Smooth muscle cell (in vitro differentiated cells): Measurements from ENCODE around the gene FOSL1. TPM values are rescaled to one million over a fixed set of nuclear protein-coding genes. Genes with fewer than 3 reads are reported as not detected.
A peak's percentile ranks its signal among the peaks of the same experiment; 100 is the strongest.

Experiments
- DNase-seq: peaks from one replicate; lab custom pipeline; 2025; ENCODE audit not compliant: unreplicated experiment; lab: John Stamatoyannopoulos, UW
- H2AFZ ChIP-seq: fragments of 200-600 bp; sonication (generic); 2 replicates; pipeline ENCODE4 v1.6.0; 2016; ENCODE audit warnings: antibody characterized with exemption, low read depth, mild to moderate bottlenecking
- H3F3A ChIP-seq: fragments of 200-600 bp; sonication (generic); 2 replicates; pipeline ENCODE4 v1.6.0; 2017; ENCODE audit warnings: antibody characterized with exemption, low read depth
- H3K27ac ChIP-seq: fragments of 200-600 bp; sonication (generic); 2 replicates; pipeline ENCODE4 v1.5.1; 2016; ENCODE audit warnings: low read depth, mild to moderate bottlenecking
- H3K27me3 ChIP-seq: fragments of 200-600 bp; sonication (generic); 2 replicates; pipeline ENCODE4 v1.6.1; 2016; ENCODE audit warnings: low read depth, mild to moderate bottlenecking
- H3K36me3 ChIP-seq: fragments of 200-600 bp; sonication (generic); 2 replicates; pipeline ENCODE4 v1.5.1; 2016; ENCODE audit warnings: low read depth
- H3K4me1 ChIP-seq: fragments of 200-600 bp; sonication (generic); 2 replicates; pipeline ENCODE4 v1.5.1; 2016; ENCODE audit warnings: low read depth
- H3K4me2 ChIP-seq: fragments of 200-600 bp; sonication (generic); 2 replicates; pipeline ENCODE4 v1.6.0; 2016; ENCODE audit warnings: mild to moderate bottlenecking
- H3K4me3 ChIP-seq: fragments of 200-600 bp; sonication (generic); 2 replicates; pipeline ENCODE4 v1.5.1; 2016; ENCODE audit warnings: mild to moderate bottlenecking
- H3K79me2 ChIP-seq: fragments of 200-600 bp; sonication (generic); 2 replicates; pipeline ENCODE4 v1.6.0; 2016; ENCODE audit warnings: low read depth, mild to moderate bottlenecking
- H3K9ac ChIP-seq: fragments of 200-600 bp; sonication (generic); 2 replicates; pipeline ENCODE4 v1.6.0; 2016; ENCODE audit warnings: low read depth
- H3K9me3 ChIP-seq: fragments of 200-600 bp; sonication (generic); replicated peaks from 2 replicates; pipeline ENCODE4 v1.5.1; 2016; ENCODE audit warnings: low read depth
- H4K20me1 ChIP-seq: fragments of 200-600 bp; sonication (generic); 2 replicates; pipeline ENCODE4 v1.6.0; 2016; ENCODE audit warnings: low read depth
- CTCF ChIP-seq: fragments of 200-600 bp; sonication (generic); IDR thresholded peaks from 2 replicates; pipeline ENCODE4 v1.5.1; 2017; ENCODE audit warnings: borderline replicate concordance, mild to moderate bottlenecking, antibody characterized with exemption; ENCODE audit not compliant: insufficient read depth, poor library complexity, severe bottlenecking
- WGBS: methylation state at CpG from one replicate; pipeline ENCODE4 v1.1.7; 2016; ENCODE audit warnings: low lambda C conversion rate; 5-methylcytosine and 5-hydroxymethylcytosine counted together
- polyA plus RNA-seq: library from polyadenylated mRNA; unstranded; fragments of >200 nt; fragmentation: Nextera tagmentation; extraction: Ambion mirVana; gene quantifications from 2 replicates; pipeline ENCODE4 v1.2.1, GENCODE V29; 2016
- total RNA-seq: library from RNA; depleted of rRNA; stranded (reverse); fragments of >200 nt; gene quantifications from 2 replicates; pipeline ENCODE4 v1.2.3, GENCODE V29; 2014

FOSL1 gene
- total and polyA plus RNA-seq, 2 experiments from 2014 or later, result 15.8 to 26.1 TPM

DNA sequence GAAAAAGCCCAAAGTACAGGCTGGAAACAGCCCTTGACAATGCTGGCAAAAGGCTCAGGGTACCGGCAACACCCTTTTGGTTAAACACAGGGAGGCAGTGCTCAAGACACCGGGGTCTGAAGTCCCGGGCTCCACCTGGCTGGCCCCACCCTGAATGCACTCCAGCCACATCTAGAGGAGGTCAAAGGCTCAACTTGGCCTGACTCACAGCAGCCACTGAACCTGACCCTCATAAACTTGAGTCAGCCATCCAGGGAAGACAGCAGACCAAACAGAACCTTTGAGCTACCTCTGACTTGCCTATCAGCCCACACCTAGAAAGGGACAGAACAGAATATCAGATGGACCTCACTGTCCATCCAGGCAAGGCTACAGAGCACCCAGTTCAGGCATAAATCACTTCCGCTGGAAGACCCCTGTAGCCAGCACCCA lies 46.0 kb downstream of the FOSL1 start:
- no peak for TF ChIP-seq CTCF
- no peak overlapping the region for H3K9ac ChIP-seq
- H3K36me3 ChIP-seq, result peaks cover 10% of the 10 kb centered on the region
- H3K79me2 ChIP-seq, result peaks cover 51% of the 10 kb centered on the region
- H3K4me1 ChIP-seq, result peaks cover 8% of the 10 kb centered on the region
- peaks cover 40% of the 10 kb centered on the region for H3F3A ChIP-seq
- WGBS, result 97% methylated on average over 4 of the region's 4 CpGs
- H3K4me2 ChIP-seq, result no peak overlapping the region
- no peak overlapping the region for H2AFZ ChIP-seq
- H3K9me3 ChIP-seq, result no peaks in the 10 kb centered on the region
- peak overlapping the region; percentile 37 for H3K27ac ChIP-seq
- H4K20me1 ChIP-seq, result peaks cover 74% of the 10 kb centered on the region
- no peak for DNase-seq
- no peaks in the 10 kb centered on the region for H3K27me3 ChIP-seq
- H3K4me3 ChIP-seq, result peak overlapping the region; percentile 5

DNA sequence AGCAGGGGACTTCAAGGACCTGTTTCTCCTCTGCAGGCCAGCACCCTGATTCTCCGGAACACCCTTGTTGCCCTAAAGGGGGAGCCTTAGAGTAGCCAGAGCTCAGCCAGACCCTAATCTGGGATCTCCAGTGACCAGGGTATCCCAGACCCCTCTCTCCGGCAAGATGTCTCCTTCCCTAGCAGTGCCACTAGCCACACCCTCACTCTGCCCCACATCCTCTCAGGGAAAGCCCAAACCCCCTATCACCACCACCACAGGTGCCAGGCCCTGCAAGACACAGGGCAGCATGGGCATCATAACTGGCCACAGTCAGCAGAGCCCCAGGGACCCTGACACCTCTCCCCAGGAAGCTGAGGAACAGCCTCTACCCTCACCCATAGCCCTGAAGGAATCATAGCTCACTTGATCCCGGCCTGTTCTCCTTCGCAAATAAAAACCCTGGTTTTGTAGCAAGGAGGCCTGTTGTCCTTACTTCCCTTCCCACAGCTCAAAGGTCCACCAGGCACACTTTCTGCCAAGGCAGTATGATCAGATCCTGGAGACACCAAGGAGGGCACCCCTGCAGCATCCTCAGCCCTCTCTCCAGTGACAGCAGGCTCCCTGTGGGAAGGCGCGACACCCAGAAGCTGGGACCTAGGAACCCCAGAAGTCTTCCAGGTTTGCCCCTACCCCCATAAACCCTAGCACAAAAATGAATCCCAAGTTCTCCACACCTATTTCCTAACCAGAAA lies 46.8 kb downstream of the FOSL1 start:
- WGBS, result 97% methylated on average over 6 of the region's 6 CpGs
- peak overlapping the region; percentile 37 for H3K27ac ChIP-seq
- H3K4me1 ChIP-seq, result peaks cover 8% of the 10 kb centered on the region

DNA sequence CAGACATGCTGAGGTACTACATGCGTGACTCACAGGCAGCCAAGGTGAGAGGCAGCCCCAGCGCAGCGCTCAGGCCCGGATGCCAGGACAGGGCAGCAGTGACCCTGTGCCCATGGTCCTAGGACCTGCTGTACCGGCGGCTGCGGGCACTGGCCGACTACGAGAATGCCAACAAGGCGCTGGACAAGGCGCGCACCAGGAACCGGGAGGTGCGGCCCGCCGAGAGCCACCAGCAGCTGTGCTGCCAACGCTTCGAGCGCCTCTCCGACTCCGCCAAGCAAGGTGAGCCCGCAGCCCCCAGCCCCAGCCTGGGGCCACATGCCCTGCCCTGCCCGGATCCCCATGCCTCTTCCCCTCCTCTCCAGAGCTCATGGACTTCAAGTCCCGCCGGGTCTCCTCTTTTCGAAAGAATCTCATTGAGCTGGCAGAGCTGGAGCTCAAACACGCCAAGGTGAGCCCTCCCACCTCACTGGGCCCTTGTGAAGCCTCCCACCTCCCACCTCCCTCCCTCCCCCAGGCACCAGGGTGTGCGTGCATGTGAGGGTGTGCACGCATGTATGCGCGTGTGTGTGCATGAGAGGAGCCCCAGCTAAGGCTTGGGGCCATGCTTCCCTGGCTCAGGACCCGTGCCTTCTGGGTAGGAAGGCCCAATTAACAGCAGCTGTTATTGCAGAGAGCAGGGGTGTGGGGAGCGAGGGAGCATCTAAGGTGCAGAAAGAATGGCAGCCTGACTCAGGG lies 47.5 kb downstream of the FOSL1 start:
- Histone ChIP-seq H3K27me3 (no peaks in the 10 kb centered on the region), H3K79me2 (peaks cover 49% of the 10 kb centered on the region), H3K4me2 (no peak overlapping the region), H4K20me1 (peaks cover 71% of the 10 kb centered on the region), H3K36me3 (peaks cover 10% of the 10 kb centered on the region), H3K4me3 (no peak overlapping the region), H2AFZ (no peak overlapping the region), H3F3A (peaks cover 34% of the 10 kb centered on the region), H3K9ac (no peak overlapping the region), H3K4me1 (peaks cover 8% of the 10 kb centered on the region), H3K27ac (no peak overlapping the region), H3K9me3 (no peaks in the 10 kb centered on the region)
- DNase-seq, result no peak
- TF ChIP-seq CTCF, result no peak
- 98% methylated on average over 25 of the region's 33 CpGs for WGBS

More for the DNA sequence above, 46.8 kb downstream of the FOSL1 start:
- Histone ChIP-seq H2AFZ (no peak overlapping the region), H3K36me3 (peaks cover 10% of the 10 kb centered on the region), H3K4me3 (no peak overlapping the region), H3K79me2 (peaks cover 51% of the 10 kb centered on the region), H3F3A (peaks cover 36% of the 10 kb centered on the region), H4K20me1 (peaks cover 74% of the 10 kb centered on the region), H3K9me3 (no peaks in the 10 kb centered on the region), H3K27me3 (no peaks in the 10 kb centered on the region), H3K9ac (no peak overlapping the region), H3K4me2 (no peak overlapping the region)
- TF ChIP-seq CTCF, result no peak
- no peak for DNase-seq
